ENCODE data around the gene OR2T29.
"Not testable (repeated sequence)": the region's sequence is repeated elsewhere in the genome, so short reads cannot be mapped to it uniquely, and the experiment has no call there.

Gene OR2T29

DNA sequence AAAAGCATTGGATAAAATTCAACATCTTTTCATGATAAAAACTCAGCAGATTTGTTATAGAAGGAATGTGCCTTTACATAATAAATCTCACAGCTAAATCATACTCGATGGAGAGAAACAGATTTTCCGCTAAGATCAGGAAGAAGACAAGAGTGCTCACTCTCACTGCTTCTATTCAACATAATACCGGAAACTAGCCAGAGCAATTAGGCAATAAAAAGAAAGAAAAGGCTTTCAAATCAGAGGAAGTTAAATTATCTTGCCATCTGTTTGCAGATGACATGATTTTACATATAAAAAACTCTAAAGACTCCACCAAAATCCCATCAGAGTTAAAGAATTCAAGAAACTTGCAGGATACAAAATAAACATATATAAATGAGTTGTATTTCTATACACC lies 8.2 kb upstream of the OR2T29 start:
- not testable (repeated sequence) for H3K4me1 Mint-ChIP-seq; H3K27ac Mint-ChIP-seq; H3K4me3 Mint-ChIP-seq; H3K36me3 Mint-ChIP-seq (ENCODE audit: low read depth); H3K27me3 Mint-ChIP-seq (ENCODE audit: low read depth, poor library complexity); DNase-seq
- peaks cover 34% of the 10 kb centered on the region for H3K9me3 Mint-ChIP-seq

DNA sequence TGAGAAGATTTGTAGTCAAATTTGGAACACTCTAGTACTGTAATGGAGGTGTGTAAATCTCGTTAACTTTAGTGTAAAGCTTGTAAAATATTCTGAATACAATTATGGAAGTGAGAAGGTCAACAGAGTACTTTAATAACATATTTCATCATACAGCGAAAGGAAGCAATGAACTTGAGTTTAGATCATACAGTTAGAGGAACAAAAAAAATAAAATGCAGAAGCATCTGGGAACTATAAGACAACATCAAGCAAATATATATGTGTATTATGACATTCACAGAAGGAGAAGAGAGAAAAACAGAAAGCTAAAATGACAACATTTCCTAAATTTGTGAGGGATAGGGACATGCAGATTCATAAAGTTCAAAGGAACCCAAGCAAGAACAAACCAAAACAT lies 6.5 kb upstream of the OR2T29 start:
- not testable (repeated sequence) for H3K27me3 Mint-ChIP-seq (ENCODE audit: low read depth, poor library complexity); H3K4me1 Mint-ChIP-seq; H3K27ac Mint-ChIP-seq; H3K36me3 Mint-ChIP-seq (ENCODE audit: low read depth); DNase-seq; H3K4me3 Mint-ChIP-seq
- H3K9me3 Mint-ChIP-seq, result peaks cover 28% of the 10 kb centered on the region

DNA sequence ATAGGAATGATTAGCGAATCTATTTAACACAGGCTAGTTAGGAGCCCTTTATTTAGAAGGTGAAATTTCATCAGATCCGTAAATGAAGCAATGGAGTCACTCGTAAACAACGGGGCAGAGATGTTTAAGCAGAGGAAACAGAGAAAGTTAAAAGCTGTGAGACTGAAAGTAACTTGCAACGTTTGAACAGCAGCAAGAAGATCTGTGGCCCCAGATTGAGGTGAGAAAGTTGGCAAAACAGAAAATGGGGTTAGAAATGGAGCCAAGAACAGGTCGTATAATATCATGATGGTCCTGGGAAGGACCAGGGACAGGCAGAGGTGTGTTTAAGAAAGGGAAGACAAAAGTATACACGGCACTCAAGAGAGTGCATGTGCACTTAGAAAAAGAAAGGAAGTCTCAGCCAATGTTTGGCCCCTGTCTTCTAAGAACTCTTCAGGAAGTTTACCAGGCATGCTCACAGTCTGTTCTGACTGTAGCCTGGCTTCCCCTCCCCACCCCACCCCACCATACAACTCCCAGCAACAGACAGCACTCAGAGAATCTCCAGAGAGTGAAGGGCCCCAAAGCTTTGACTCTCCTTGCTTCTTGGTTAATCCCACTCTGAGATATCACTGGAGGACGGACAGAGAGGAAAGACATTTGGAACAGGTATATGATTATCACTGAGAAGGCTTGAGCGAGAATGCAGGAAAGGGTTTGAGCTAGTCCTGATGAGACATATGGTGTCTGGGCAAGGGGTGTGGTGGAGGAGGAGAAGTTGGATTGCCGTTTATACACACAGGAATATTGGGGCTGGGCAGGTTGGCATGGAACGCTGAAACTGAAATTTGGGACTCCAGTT lies 3.2 kb upstream of the OR2T29 start:
- not testable (repeated sequence) for H3K4me1 Mint-ChIP-seq; DNase-seq; H3K36me3 Mint-ChIP-seq (ENCODE audit: low read depth); H3K4me3 Mint-ChIP-seq; H3K27me3 Mint-ChIP-seq (ENCODE audit: low read depth, poor library complexity); H3K27ac Mint-ChIP-seq
- peaks cover 23% of the 10 kb centered on the region for H3K9me3 Mint-ChIP-seq

DNA sequence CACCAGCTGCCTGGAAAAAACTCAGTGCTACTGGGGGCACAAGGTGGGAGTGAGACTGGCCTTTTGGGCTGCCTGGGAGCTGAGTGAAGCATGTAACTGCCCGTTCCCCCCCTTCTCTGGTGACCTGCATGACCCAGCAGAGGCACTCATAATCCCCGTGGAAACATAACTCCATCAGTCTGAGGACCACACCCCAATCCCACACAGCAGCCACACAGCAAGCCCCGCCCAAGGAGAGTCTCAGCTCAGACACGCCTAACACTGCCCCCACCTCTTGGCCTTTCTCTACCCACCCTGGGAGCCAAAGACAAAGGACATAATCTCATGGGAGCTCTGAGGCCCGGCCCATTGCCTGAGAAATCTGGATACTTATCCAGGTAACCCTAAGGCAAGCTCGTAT lies 11.5 kb downstream of the OR2T29 start:
- H3K9me3 Mint-ChIP-seq; H3K27ac Mint-ChIP-seq; H3K4me3 Mint-ChIP-seq; H3K27me3 Mint-ChIP-seq (ENCODE audit: low read depth, poor library complexity); H3K4me1 Mint-ChIP-seq; DNase-seq; H3K36me3 Mint-ChIP-seq (ENCODE audit: low read depth): not testable (repeated sequence)

DNA sequence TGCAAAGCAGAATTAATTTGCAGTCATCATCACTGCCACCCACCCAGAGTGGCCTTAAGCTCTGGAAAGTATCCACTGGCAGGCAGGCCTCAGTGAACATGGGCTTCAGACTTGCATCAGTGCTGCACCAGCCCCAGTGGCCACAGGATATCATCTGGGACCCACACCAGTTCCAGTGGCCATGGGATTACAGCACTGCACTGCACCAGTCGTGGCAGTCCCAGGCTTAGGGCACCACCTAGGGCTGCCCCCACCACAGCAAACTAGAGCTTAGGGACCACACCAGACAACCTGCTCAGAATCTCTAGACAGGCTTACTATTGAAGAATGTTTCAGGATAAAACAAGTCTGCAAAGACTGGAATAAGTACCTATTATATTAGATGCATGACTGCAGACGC lies 15.2 kb downstream of the OR2T29 start:
- H3K9me3 Mint-ChIP-seq; H3K27me3 Mint-ChIP-seq (ENCODE audit: low read depth, poor library complexity); H3K4me3 Mint-ChIP-seq; DNase-seq; H3K36me3 Mint-ChIP-seq (ENCODE audit: low read depth); H3K4me1 Mint-ChIP-seq; H3K27ac Mint-ChIP-seq: not testable (repeated sequence)

DNA sequence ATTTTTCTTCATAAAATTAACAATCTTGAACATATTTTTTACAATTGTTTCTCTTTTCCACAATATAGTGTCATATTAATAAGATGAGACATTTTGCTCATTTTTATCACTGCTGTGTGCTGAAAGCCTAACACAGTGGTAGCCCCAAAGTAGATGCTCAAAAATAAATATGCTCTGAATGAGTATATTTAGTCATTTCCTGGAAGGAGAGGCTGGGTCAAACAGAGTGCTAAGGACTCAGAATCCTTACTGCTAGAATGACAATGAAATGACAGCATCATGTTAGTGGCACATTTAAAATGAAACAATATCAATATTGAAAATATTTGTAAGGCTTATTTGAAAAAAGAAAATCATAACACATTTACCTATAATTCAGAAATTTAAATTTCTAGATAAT lies 25.1 kb downstream of the OR2T29 start:
- not testable (repeated sequence) for H3K4me1 Mint-ChIP-seq; DNase-seq; H3K27ac Mint-ChIP-seq; H3K9me3 Mint-ChIP-seq; H3K27me3 Mint-ChIP-seq (ENCODE audit: low read depth, poor library complexity); H3K4me3 Mint-ChIP-seq; H3K36me3 Mint-ChIP-seq (ENCODE audit: low read depth)

DNA sequence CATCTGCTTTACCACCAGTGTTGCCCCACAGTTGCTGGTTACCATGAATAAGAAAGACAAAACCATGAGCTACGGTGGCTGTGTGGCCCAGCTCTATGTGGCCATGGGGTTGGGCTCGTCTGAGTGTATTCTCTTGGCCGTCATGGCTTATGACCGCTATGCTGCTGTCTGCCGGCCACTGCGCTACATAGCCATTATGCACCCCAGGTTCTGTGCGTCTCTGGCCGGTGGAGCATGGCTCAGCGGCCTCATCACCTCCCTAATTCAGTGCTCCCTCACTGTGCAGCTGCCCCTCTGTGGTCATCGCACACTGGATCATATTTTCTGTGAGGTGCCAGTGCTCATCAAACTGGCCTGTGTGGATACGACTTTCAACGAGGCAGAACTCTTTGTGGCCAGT lies 40.7 kb downstream of the OR2T29 start:
- H3K4me1 Mint-ChIP-seq, result no peaks in the 10 kb centered on the region
- no peaks in the 10 kb centered on the region for H3K27me3 Mint-ChIP-seq (ENCODE audit: low read depth, poor library complexity)
- H3K9me3 Mint-ChIP-seq, result peaks cover 61% of the 10 kb centered on the region
- no peaks in the 10 kb centered on the region for H3K36me3 Mint-ChIP-seq (ENCODE audit: low read depth)
- no peak overlapping the region for H3K4me3 Mint-ChIP-seq
- no peak for DNase-seq
- TF ChIP-seq, protein P1, sequence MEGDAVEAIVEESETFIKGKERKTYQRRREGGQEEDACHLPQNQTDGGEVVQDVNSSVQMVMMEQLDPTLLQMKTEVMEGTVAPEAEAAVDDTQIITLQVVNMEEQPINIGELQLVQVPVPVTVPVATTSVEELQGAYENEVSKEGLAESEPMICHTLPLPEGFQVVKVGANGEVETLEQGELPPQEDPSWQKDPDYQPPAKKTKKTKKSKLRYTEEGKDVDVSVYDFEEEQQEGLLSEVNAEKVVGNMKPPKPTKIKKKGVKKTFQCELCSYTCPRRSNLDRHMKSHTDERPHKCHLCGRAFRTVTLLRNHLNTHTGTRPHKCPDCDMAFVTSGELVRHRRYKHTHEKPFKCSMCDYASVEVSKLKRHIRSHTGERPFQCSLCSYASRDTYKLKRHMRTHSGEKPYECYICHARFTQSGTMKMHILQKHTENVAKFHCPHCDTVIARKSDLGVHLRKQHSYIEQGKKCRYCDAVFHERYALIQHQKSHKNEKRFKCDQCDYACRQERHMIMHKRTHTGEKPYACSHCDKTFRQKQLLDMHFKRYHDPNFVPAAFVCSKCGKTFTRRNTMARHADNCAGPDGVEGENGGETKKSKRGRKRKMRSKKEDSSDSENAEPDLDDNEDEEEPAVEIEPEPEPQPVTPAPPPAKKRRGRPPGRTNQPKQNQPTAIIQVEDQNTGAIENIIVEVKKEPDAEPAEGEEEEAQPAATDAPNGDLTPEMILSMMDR (IDR thresholded peaks at IDR 0.05), result no peak
- no peak overlapping the region for H3K27ac Mint-ChIP-seq

DNA sequence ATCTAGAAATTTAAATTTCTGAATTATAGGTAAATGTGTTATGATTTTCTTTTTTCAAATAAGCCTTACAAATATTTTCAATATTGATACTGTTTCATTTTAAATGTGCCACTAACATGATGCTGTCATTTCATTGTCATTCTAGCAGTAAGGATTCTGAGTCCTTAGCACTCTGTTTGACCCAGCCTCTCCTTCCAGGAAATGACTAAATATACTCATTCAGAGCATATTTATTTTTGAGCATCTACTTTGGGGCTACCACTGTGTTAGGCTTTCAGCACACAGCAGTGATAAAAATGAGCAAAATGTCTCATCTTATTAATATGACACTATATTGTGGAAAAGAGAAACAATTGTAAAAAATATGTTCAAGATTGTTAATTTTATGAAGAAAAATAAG lies 52.4 kb downstream of the OR2T29 start:
- H3K4me1 Mint-ChIP-seq; H3K27me3 Mint-ChIP-seq (ENCODE audit: low read depth, poor library complexity); DNase-seq; H3K36me3 Mint-ChIP-seq (ENCODE audit: low read depth); H3K27ac Mint-ChIP-seq; H3K9me3 Mint-ChIP-seq; H3K4me3 Mint-ChIP-seq: not testable (repeated sequence)

DNA sequence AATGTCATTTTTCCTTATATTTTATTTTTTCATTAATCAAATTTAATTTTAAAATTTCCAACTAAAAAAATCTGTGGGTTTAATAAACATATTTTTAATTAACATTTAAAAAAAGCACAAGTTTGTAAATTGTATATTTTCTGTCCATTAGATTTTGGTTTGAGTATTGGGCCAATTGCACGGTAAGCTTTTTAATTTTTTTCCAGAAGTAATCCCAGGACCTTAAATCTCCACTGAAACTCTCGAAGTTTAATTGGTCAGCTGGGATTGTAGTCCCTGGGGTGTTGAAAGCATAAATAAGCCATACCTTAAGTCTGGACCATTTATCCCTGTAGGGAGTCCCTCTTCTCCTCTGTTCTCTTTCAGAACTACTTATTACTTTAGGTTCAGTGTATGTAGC lies 54.8 kb downstream of the OR2T29 start, which contains the start of gene OR2G6:
Gene OR2G6, plus strand, starts transcription at position 301 of the 400 bp plus-strand sequence. CDS start 13,574 bp downstream, outside the sequence.
- DNase-seq; H3K4me1 Mint-ChIP-seq; H3K27me3 Mint-ChIP-seq (ENCODE audit: low read depth, poor library complexity); H3K27ac Mint-ChIP-seq; H3K9me3 Mint-ChIP-seq; H3K4me3 Mint-ChIP-seq; H3K36me3 Mint-ChIP-seq (ENCODE audit: low read depth): not testable (repeated sequence)
